H1 (cell line): ENCODE results near the gene IQCE. TPM values are rescaled to one million over a fixed set of nuclear protein-coding genes. Genes with fewer than 3 reads are reported as not detected.

Source experiments
- SP1 ChIP-seq: IDR thresholded peaks from 2 replicates; pipeline ENCODE4 v1.6.1; 2011; ENCODE audit warnings: low read depth, low read length
- polyA plus RNA-seq, 7 experiments: library from polyadenylated mRNA; depleted of rRNA in 3 of 7; stranded (reverse) in 5 of 7; unstranded in 2 of 7; fragments of >200 nt in 5 of 7; fragments of 200-250 nt in 2 of 7; gene quantifications; 1 replicate in 5 of 7; 2 replicates in 1 of 7; 4 replicates in 1 of 7; pipeline versions ENCODE4 v1.2.1 to v1.2.3, GENCODE V29; 2011 to 2013; ENCODE audit warnings: missing spikeins in 2 of 7, mixed read lengths in 2 of 7
- total RNA-seq: library from RNA; stranded (reverse); fragmentation: NEBNext Ultra II Directional; extraction: Animal tissue kit (Norgen Biotek cat#: 25700); gene quantifications from 2 replicates; pipeline ENCODE4 v1.2.1, GENCODE V29; 2021
- TF ChIP-seq, protein P1 (sequence below): IDR thresholded peaks from 2 replicates; pipeline ENCODE4 v1.6.1; 2012; ENCODE audit warnings: inconsistent platforms

IQCE gene
- total and polyA plus RNA-seq, 2 of the 8 experiments (the other 6 are each of a cell fraction or from before 2014, with no cell fraction given) = 2.2 to 4.9 TPM

DNA sequence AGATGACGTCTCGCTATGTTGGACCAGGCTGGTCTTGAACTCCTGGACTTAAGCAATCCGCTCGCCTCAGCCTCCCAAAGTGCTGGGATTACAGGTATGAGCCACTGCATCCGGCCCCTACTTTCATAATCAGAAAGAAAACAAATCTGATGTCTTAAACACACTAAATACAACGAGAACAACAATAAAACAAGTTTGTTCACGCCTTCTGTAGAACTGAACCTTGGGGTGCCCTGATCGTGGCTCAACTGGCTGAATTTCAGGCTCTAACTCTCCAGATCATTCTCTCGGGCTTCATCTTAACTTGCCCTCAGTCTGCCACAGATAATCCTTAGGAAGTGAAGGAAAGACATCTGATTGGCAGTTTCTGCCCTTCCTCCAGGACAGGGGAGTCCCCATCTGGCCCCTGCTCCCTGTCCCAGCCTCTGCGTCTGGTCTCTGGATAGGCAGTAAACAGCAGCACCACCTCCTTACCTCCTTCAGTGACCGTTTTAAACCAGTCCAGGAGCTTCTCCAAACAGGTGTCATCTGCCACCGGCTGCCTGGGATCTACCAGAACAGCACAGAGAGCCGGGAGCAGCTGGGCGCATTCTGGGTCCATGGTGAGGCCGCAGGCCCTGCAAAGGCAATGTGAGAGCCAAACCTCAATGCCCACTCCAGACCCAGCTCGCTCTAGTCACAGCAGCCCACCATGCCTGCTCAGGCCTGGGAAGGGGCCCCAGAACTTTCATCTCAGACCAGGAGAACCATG is 4.8 kb upstream of the IQCE start (continued):
- TF ChIP-seq, protein P1, sequence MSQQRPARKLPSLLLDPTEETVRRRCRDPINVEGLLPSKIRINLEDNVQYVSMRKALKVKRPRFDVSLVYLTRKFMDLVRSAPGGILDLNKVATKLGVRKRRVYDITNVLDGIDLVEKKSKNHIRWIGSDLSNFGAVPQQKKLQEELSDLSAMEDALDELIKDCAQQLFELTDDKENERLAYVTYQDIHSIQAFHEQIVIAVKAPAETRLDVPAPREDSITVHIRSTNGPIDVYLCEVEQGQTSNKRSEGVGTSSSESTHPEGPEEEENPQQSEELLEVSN = no peak
- no peak for TF ChIP-seq SP1
- TF ChIP-seq, all 59 proteins: peak for 0
